H9 (cell line): ENCODE data around the gene WIPF2. TPM values are rescaled to one million over a fixed set of nuclear protein-coding genes. Genes with fewer than 3 reads are reported as not detected.

Experiments used
- DNase-seq: peaks from one replicate; pipeline ENCODE4 v3.0.0-alpha.2; 2017
- H2AFZ ChIP-seq: one replicate; pipeline ENCODE4 v1.6.1; 2013; ENCODE audit warnings: mild to moderate bottlenecking, low read length, control low read depth, moderate library complexity
- H2AK5ac ChIP-seq: 2 replicates; pipeline ENCODE4 v1.6.1; 2013; ENCODE audit warnings: low read length, control low read depth, mixed read lengths; ENCODE audit not compliant: insufficient read length
- H2BK120ac ChIP-seq: one replicate; pipeline ENCODE4 v1.6.1; 2013; ENCODE audit warnings: low read depth, mild to moderate bottlenecking, low read length, control low read depth, inconsistent platforms; ENCODE audit not compliant: poor library complexity, severe bottlenecking
- H2BK12ac ChIP-seq: 2 replicates; pipeline ENCODE4 v1.6.1; 2013; ENCODE audit warnings: low read length, control low read depth, mixed read lengths, low read depth; ENCODE audit not compliant: insufficient read length
- H2BK15ac ChIP-seq: 2 replicates; pipeline ENCODE4 v1.6.1; 2013; ENCODE audit warnings: low read depth, low read length, control low read depth
- H2BK20ac ChIP-seq: one replicate; pipeline ENCODE4 v1.6.1; 2013; ENCODE audit warnings: low read depth, mild to moderate bottlenecking, low read length, control low read depth, inconsistent platforms; ENCODE audit not compliant: poor library complexity, severe bottlenecking
- H2BK5ac ChIP-seq: 2 replicates; pipeline ENCODE4 v1.6.1; 2013; ENCODE audit warnings: low read length, control low read depth, mixed read lengths; ENCODE audit not compliant: insufficient read length
- H3K14ac ChIP-seq: 2 replicates; pipeline ENCODE4 v1.6.1; 2013; ENCODE audit warnings: low read length, control low read depth; ENCODE audit not compliant: insufficient read depth
- H3K18ac ChIP-seq: 2 replicates; pipeline ENCODE4 v1.6.1; 2013; ENCODE audit warnings: low read depth, mild to moderate bottlenecking, mixed read lengths, low read length, control low read depth; ENCODE audit not compliant: insufficient read length
- H3K23ac ChIP-seq: 2 replicates; pipeline ENCODE4 v1.6.1; 2013; ENCODE audit warnings: low read length, control low read depth, mixed read lengths, low read depth; ENCODE audit not compliant: insufficient read length
- H3K23me2 ChIP-seq: 2 replicates; pipeline ENCODE4 v1.6.1; 2013; ENCODE audit warnings: low read depth, mild to moderate bottlenecking, mixed read lengths, low read length, control low read depth; ENCODE audit not compliant: insufficient read length, poor library complexity, severe bottlenecking
- H3K27ac ChIP-seq: 2 replicates; pipeline ENCODE4 v1.5.1; 2013; ENCODE audit warnings: low read length, control low read depth, mixed read lengths, low read depth; ENCODE audit not compliant: insufficient read length
- H3K27me3 ChIP-seq: 2 replicates; pipeline ENCODE4 v1.6.1; 2013; ENCODE audit warnings: low read length, control low read depth, inconsistent platforms; ENCODE audit not compliant: insufficient read depth
- H3K4ac ChIP-seq: 2 replicates; pipeline ENCODE4 v1.6.1; 2013; ENCODE audit warnings: low read depth, mild to moderate bottlenecking, control low read depth, inconsistent platforms, low read length, moderate library complexity
- H3K4me1 ChIP-seq: 2 replicates; pipeline ENCODE4 v1.6.1; 2013; ENCODE audit warnings: low read length, control low read depth, inconsistent platforms; ENCODE audit not compliant: insufficient read depth
- H3K4me2 ChIP-seq: 2 replicates; pipeline ENCODE4 v1.6.1; 2013; ENCODE audit warnings: low read length, control low read depth, mixed read lengths; ENCODE audit not compliant: insufficient read length, insufficient read depth
- H3K56ac ChIP-seq: 2 replicates; pipeline ENCODE4 v1.6.1; 2013; ENCODE audit warnings: low read depth, mild to moderate bottlenecking, mixed read lengths, low read length, control low read depth; ENCODE audit not compliant: insufficient read length
- H3K79me1 ChIP-seq: 2 replicates; pipeline ENCODE4 v1.6.1; 2013; ENCODE audit warnings: low read depth, mild to moderate bottlenecking, moderate library complexity, low read length, control low read depth, inconsistent platforms; ENCODE audit not compliant: insufficient read depth, poor library complexity, severe bottlenecking
- H3K79me2 ChIP-seq: 2 replicates; pipeline ENCODE4 v1.6.1; 2013; ENCODE audit warnings: low read length, control low read depth, inconsistent platforms; ENCODE audit not compliant: insufficient read depth
- H3K9ac ChIP-seq: 2 replicates; pipeline ENCODE4 v1.6.1; 2013; ENCODE audit warnings: low read length, control low read depth, mixed read lengths; ENCODE audit not compliant: insufficient read length; ENCODE audit errors: extremely low read depth
- H3K9me3 ChIP-seq: one replicate; pipeline ENCODE4 v1.6.1; 2013; ENCODE audit warnings: low read depth, low read length, inconsistent platforms; ENCODE audit not compliant: control insufficient read depth
- H3T11ph ChIP-seq: one replicate; pipeline ENCODE4 v1.6.1; 2013; ENCODE audit warnings: mild to moderate bottlenecking, low read length, control low read depth, inconsistent platforms
- H4K20me1 ChIP-seq: one replicate; pipeline ENCODE4 v1.6.1; 2013; ENCODE audit not compliant: control insufficient read depth, insufficient read length, insufficient read depth
- H4K5ac ChIP-seq: 2 replicates; pipeline ENCODE4 v1.6.1; 2013; ENCODE audit warnings: low read depth, mild to moderate bottlenecking, mixed read lengths, low read length, control low read depth; ENCODE audit not compliant: insufficient read length
- H4K8ac ChIP-seq: replicated peaks from 2 replicates; pipeline ENCODE4 v1.6.1; 2013; ENCODE audit warnings: low read length, control low read depth, mixed read lengths, low read depth; ENCODE audit not compliant: insufficient read length
- H4K91ac ChIP-seq: 2 replicates; pipeline ENCODE4 v1.6.1; 2013; ENCODE audit warnings: low read depth, mild to moderate bottlenecking, moderate library complexity, mixed read lengths, low read length, control low read depth; ENCODE audit not compliant: insufficient read length
- H3K27ac Mint-ChIP-seq, 3 experiments: 2 replicates in 2 of 3; 3 replicates in 1 of 3; pipeline ENCODE4 v1.8.0; 2020 to 2021; ENCODE audit warnings: mixed read lengths in 3 of 3, mild to moderate bottlenecking in 1 of 3, moderate library complexity in 1 of 3
- H3K27me3 Mint-ChIP-seq: 2 replicates; pipeline ENCODE4 v1.8.0; 2021; ENCODE audit warnings: low read depth, mild to moderate bottlenecking, moderate library complexity, mixed read lengths
- H3K36me3 Mint-ChIP-seq, 3 experiments: 2 replicates in 2 of 3; 3 replicates in 1 of 3; pipeline ENCODE4 v1.8.0; 2020 to 2021; ENCODE audit warnings: low read depth in 3 of 3, mixed read lengths in 3 of 3; ENCODE audit not compliant: insufficient read depth in 1 of 3
- H3K4me1 Mint-ChIP-seq, 2 experiments: 2 replicates each; pipeline ENCODE4 v1.8.0; 2020; ENCODE audit warnings: mixed read lengths in 2 of 2
- H3K4me3 Mint-ChIP-seq, 2 experiments: 2 replicates in 1 of 2; 3 replicates in 1 of 2; pipeline ENCODE4 v1.8.0; 2020 to 2021; ENCODE audit warnings: mild to moderate bottlenecking in 2 of 2, mixed read lengths in 2 of 2, moderate library complexity in 1 of 2
- H3K9me3 Mint-ChIP-seq, 2 experiments: 2 replicates in 1 of 2; 3 replicates in 1 of 2; pipeline ENCODE4 v1.8.0; 2020; ENCODE audit warnings: mild to moderate bottlenecking in 2 of 2, mixed read lengths in 2 of 2, moderate library complexity in 1 of 2
- CTCF ChIP-seq: fragments of 200-600 bp; sonication (generic); conservative IDR thresholded peaks from 3 replicates; pipeline ENCODE4 v1.8.0; 2021; ENCODE audit warnings: antibody characterized with exemption, mild to moderate bottlenecking
- WGBS: extraction: QIAGEN DNeasy Blood & Tissue Kit; methylation state at CpG from one replicate; pipeline ENCODE4 v1.1.7; 2013; ENCODE audit warnings: missing lambda C conversion rate, low lambda C conversion rate, mixed read lengths; ENCODE audit not compliant: insufficient read length; ENCODE audit errors: extremely low coverage; 5-methylcytosine and 5-hydroxymethylcytosine counted together
- total RNA-seq: library from RNA; stranded (reverse); gene quantifications from 2 replicates; pipeline ENCODE4 v1.2.1, GENCODE V29; 2021

WIPF2 gene
- total RNA-seq, 1 experiment from 2014 or later: 24.2 TPM

DNA sequence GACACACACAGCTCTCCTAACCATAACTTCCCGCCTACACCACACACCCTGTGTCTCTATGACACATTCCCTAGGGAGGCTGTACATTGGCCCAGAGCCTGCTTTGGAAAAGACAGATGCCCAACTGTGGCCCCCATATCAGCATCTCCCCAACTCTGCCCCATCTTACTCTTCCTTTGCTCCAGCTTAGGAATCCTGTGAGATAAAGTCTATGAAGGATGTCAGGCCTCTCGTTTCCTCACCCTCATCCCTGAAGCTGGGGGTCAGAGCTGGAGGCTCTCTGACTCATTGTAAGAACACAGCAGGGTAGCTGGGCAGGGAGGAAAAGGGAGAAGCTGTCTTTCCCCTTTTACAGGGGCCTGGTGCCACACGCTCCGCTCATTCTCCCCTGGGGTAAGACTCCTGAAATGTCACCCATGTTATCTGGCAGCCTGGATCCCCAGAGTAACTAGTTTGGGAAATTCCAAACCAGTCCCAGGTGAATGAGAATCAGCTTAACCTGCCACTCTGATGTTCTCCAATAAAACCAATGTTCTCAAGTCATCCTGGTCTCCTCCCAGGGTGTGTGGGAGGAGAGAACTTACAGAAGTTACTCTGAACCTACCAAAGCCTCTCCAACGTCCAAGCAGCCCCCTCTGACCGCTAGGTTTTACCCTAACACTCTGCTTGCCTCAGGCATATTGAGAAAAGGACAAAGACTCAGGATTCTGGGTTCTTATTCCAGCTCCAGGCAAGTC is 39.0 kb upstream of the WIPF2 start:
- Mint-ChIP-seq H3K4me3 (peak overlapping the region in 1 of 2 experiments; percentile 56; a peak in 3 of 5 replicates), H3K36me3 (peaks cover 9 to 21% (median 9%) of the 10 kb centered on the region in 3 experiments), H3K27ac (peak overlapping the region in 1 of 3 experiments; percentile 75; a peak in 2 of 7 replicates), H3K9me3 (no peaks in the 10 kb centered on the region), H3K4me1 (peaks cover 25 to 33% of the 10 kb centered on the region in 2 experiments), H3K27me3 (no peaks in the 10 kb centered on the region; the same call in 1 of the 2 replicates)
- Histone ChIP-seq H2BK120ac (no peak overlapping the region), H3T11ph (no peak overlapping the region), H3K4ac (no peak overlapping the region), H2BK12ac (no peak overlapping the region), H3K79me2 (no peaks in the 10 kb centered on the region), H4K8ac (no peak overlapping the region), H4K5ac (no peak overlapping the region), H2AFZ (no peak overlapping the region), H3K79me1 (no peaks in the 10 kb centered on the region), H3K9me3 (no peaks in the 10 kb centered on the region), H3K56ac (no peak overlapping the region), H3K18ac (no peak overlapping the region), H2BK20ac (no peak overlapping the region), H3K27ac (no peak overlapping the region), H2BK5ac (no peak overlapping the region), H4K20me1 (peaks cover 2% of the 10 kb centered on the region), H3K27me3 (no peaks in the 10 kb centered on the region; the same call in 1 of the 2 replicates), H3K9ac (no peak overlapping the region), H2BK15ac (no peak overlapping the region), H3K23ac (no peak overlapping the region), H3K14ac (no peak overlapping the region), H2AK5ac (no peak overlapping the region), H3K4me1 (peaks cover 5% of the 10 kb centered on the region; the same call in 1 of the 2 replicates), H3K23me2 (no peaks in the 10 kb centered on the region), H3K4me2 (no peak overlapping the region), H4K91ac (no peak overlapping the region)
- WGBS: no CpG with 5 or more reads among the region's 6 CpGs
- no peak for TF ChIP-seq CTCF
- DNase-seq: no peak
